ENCODE measurements around the gene MEI1. TPM values are rescaled to one million over a fixed set of nuclear protein-coding genes. Genes with fewer than 3 reads are reported as not detected.

MEI1 gene
- total and polyA plus RNA-seq, 4 experiments from 2014 or later: 79.2 to 286 (median 118) TPM

DNA sequence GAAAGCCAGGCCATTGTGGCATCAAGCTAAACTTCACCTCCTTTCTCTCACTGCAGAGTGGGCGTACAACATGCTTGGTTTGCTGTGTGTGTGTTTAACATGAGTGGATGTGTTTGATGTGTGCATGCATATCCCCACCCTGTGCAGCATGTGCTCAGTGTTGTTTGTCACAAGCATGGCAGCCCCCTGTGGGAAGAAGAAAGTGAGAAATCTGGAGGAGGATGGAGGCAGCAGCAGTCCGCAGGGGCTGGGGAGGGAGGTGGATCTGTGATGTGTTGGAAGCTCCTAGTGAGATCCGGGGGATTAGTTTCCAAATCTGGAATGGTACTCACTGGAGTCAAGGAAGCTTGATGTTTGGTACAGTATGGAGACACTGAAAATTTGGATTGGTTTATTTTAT lies 77.1 kb downstream of the MEI1 start:
- peak overlapping the region in 2 of 7 donors; percentile 42 to 60 for H3K27ac Mint-ChIP-seq
- H3K27me3 ChIP-seq (ENCODE audit: insufficient read depth, low read length): no peaks in the 10 kb centered on the region
- peaks cover 13 to 26% (median 18%) of the 10 kb centered on the region in 4 donors for H3K4me1 Mint-ChIP-seq
- H3K9me3 ChIP-seq (ENCODE audit: control insufficient read depth in 1 of 2, low read length in 2 of 2): no peaks in the 10 kb centered on the region
- no peaks in the 10 kb centered on the region for H3K27me3 Mint-ChIP-seq
- H3K4me3 ChIP-seq (ENCODE audit: low read length in 2 of 2): no peak overlapping the region
- no peak overlapping the region for H3K27ac ChIP-seq (ENCODE audit: low read depth, low read length)
- no peaks in the 10 kb centered on the region for H3K36me3 ChIP-seq (ENCODE audit: insufficient read depth, low read length)
- H3K36me3 Mint-ChIP-seq: peaks cover 0 to 2% of the 10 kb centered on the region in 2 donors
- no peak overlapping the region for H3K4me3 Mint-ChIP-seq
- ChIA-PET POLR2A (ENCODE audit: partially characterized antibody) (interaction anchor here (7.8 to 16.2 kb wide), 2 partner anchors 22 to 164 kb away, joined by 77 to 584 read pairs; partner anchors contain the start of gene CCDC134), CTCF (ENCODE audit: partially characterized antibody) (interaction anchor here (1.0 to 1.3 kb wide), 2 partner anchors 30 to 165 kb away, joined by 4 read pairs; no protein-coding TSS in a partner anchor)
- DNase-seq: no peak
- peaks cover 19% of the 10 kb centered on the region for H3K4me1 ChIP-seq (ENCODE audit: insufficient read depth, low read length)
- no peaks in the 10 kb centered on the region for H3K9me3 Mint-ChIP-seq
- intact Hi-C loops (cut with micrococcal nuclease): no loop called here

- no peak overlapping the region for H3K27ac ChIP-seq (ENCODE audit: low read depth, low read length)
- Mint-ChIP-seq H3K4me3 (no peak overlapping the region), H3K9me3 (no peaks in the 10 kb centered on the region), H3K36me3 (peaks cover 0 to 5% of the 10 kb centered on the region in 2 donors), H3K27me3 (no peaks in the 10 kb centered on the region), H3K27ac (peak overlapping the region in 5 of 7 donors; percentile 42 to 100 (median 59)), H3K4me1 (peaks cover 22 to 41% (median 31%) of the 10 kb centered on the region in 4 donors)
- no peaks in the 10 kb centered on the region for H3K9me3 ChIP-seq (ENCODE audit: control insufficient read depth in 1 of 2, low read length in 2 of 2)
- peaks cover 34% of the 10 kb centered on the region for H3K4me1 ChIP-seq (ENCODE audit: insufficient read depth, low read length)
- ChIA-PET CTCF (ENCODE audit: partially characterized antibody) (interaction anchor here (2.3 to 5.1 kb wide), 2 partner anchors 31 to 111 kb away, joined by 5 to 46 read pairs; no protein-coding TSS in a partner anchor), POLR2A (ENCODE audit: partially characterized antibody) (interaction anchor here (0.8 to 16.2 kb wide), 3 partner anchors 10 to 162 kb away, joined by 3 to 584 read pairs (median 77); partner anchors contain the start of gene CCDC134)
- H3K36me3 ChIP-seq (ENCODE audit: insufficient read depth, low read length): no peaks in the 10 kb centered on the region
- no peak for DNase-seq
- no peaks in the 10 kb centered on the region for H3K27me3 ChIP-seq (ENCODE audit: insufficient read depth, low read length)
- no peak overlapping the region for H3K4me3 ChIP-seq (ENCODE audit: low read length in 2 of 2)
- intact Hi-C loops (cut with micrococcal nuclease): no loop called here
These were observed 78.6 kb downstream of the MEI1 start for GRCh38 chr22:41777749-41778425.

GRCh38 chr22:41779929-41780505 lies 80.7 kb downstream of the MEI1 start:
- peak overlapping the region; percentile 55 to 95 (median 85) for H3K4me3 Mint-ChIP-seq
- peak overlapping the region; percentile 92 to 100 (median 99) for H3K27ac Mint-ChIP-seq
- no peaks in the 10 kb centered on the region for H3K27me3 ChIP-seq (ENCODE audit: insufficient read depth, low read length)
- peaks cover 50% of the 10 kb centered on the region for H3K4me1 ChIP-seq (ENCODE audit: insufficient read depth, low read length)
- no peaks in the 10 kb centered on the region for H3K9me3 ChIP-seq (ENCODE audit: control insufficient read depth in 1 of 2, low read length in 2 of 2)
- H3K4me3 ChIP-seq (ENCODE audit: low read length in 2 of 2): peak overlapping the region in 1 of 2 donors; percentile 92
- intact Hi-C loops (cut with micrococcal nuclease): loop anchor here (2.0 kb wide), 1 partner anchor 91 kb away; the partner anchor contains the start of gene SNU13
- H3K9me3 Mint-ChIP-seq: no peaks in the 10 kb centered on the region
- ChIA-PET POLR2A (ENCODE audit: partially characterized antibody) (interaction anchor here (0.8 to 16.2 kb wide), 16 partner anchors 10 to 834 kb away, joined by 3 to 584 read pairs (median 10); partner anchors contain the start of genes CCDC134, CENPM, PMM1 and POLDIP3), CTCF (ENCODE audit: partially characterized antibody) (interaction anchor here (1.0 to 5.1 kb wide), 10 partner anchors 15 to 160 kb away, joined by 3 to 71 read pairs (median 12); partner anchors contain the start of gene CCDC134)
- peaks cover 7 to 16% of the 10 kb centered on the region in 2 donors for H3K36me3 Mint-ChIP-seq
- H3K27me3 Mint-ChIP-seq: no peaks in the 10 kb centered on the region
- peak in 1 of 5 donors; percentile 40 for DNase-seq
- H3K4me1 Mint-ChIP-seq: peaks cover 29 to 53% (median 40%) of the 10 kb centered on the region in 4 donors
- peak overlapping the region; percentile 90 for H3K27ac ChIP-seq (ENCODE audit: low read depth, low read length)
- peaks cover 9% of the 10 kb centered on the region for H3K36me3 ChIP-seq (ENCODE audit: insufficient read depth, low read length)

- peak overlapping the region; percentile 92 to 100 (median 99) for H3K27ac Mint-ChIP-seq
- no peaks in the 10 kb centered on the region for H3K27me3 ChIP-seq (ENCODE audit: insufficient read depth, low read length)
- H3K4me1 Mint-ChIP-seq: peaks cover 29 to 53% (median 40%) of the 10 kb centered on the region in 4 donors
- peak; percentile 90 to 99 (median 95) for DNase-seq
- H3K4me1 ChIP-seq (ENCODE audit: insufficient read depth, low read length): peaks cover 50% of the 10 kb centered on the region
- peak overlapping the region; percentile 88 to 94 (median 90) for H3K4me3 Mint-ChIP-seq
- H3K9me3 ChIP-seq (ENCODE audit: control insufficient read depth in 1 of 2, low read length in 2 of 2): no peaks in the 10 kb centered on the region
- peaks cover 9% of the 10 kb centered on the region for H3K36me3 ChIP-seq (ENCODE audit: insufficient read depth, low read length)
- H3K27me3 Mint-ChIP-seq: no peaks in the 10 kb centered on the region
- H3K4me3 ChIP-seq (ENCODE audit: low read length in 2 of 2): peak overlapping the region; percentile 88 to 92
- peaks cover 7 to 17% of the 10 kb centered on the region in 2 donors for H3K36me3 Mint-ChIP-seq
- intact Hi-C loops (cut with micrococcal nuclease): loop anchor here (1.0 to 2.0 kb wide), 4 partner anchors 19 to 160 kb away; partner anchors contain the start of genes CCDC134 and SNU13
- POLR2A ChIA-PET (ENCODE audit: partially characterized antibody): interaction anchor here (0.7 to 16.2 kb wide), 38 partner anchors 8 to 1144 kb away, joined by 3 to 584 read pairs (median 4); partner anchors contain the start of genes CCDC134, CENPM, DESI1 and MEI1
- peak overlapping the region; percentile 90 for H3K27ac ChIP-seq (ENCODE audit: low read depth, low read length)
- CTCF ChIA-PET (ENCODE audit: partially characterized antibody): interaction anchor here (0.6 to 5.1 kb wide), 14 partner anchors 8 to 261 kb away, joined by 3 to 71 read pairs (median 6); partner anchors contain the start of gene CCDC134
- H3K9me3 Mint-ChIP-seq: no peaks in the 10 kb centered on the region
These were observed 81.6 kb downstream of the MEI1 start for GRCh38 chr22:41780746-41781505.

- POLR2A ChIA-PET (ENCODE audit: partially characterized antibody): interaction anchor here (0.5 to 16.2 kb wide), 37 partner anchors 9 to 1145 kb away, joined by 3 to 584 read pairs (median 4); partner anchors contain the start of genes CCDC134, CENPM, DESI1 and MEI1
- no peaks in the 10 kb centered on the region for H3K9me3 ChIP-seq (ENCODE audit: control insufficient read depth in 1 of 2, low read length in 2 of 2)
- Mint-ChIP-seq H3K27ac (peak overlapping the region; percentile 92 to 100 (median 99)), H3K9me3 (no peaks in the 10 kb centered on the region), H3K36me3 (peaks cover 11 to 22% of the 10 kb centered on the region in 2 donors), H3K4me1 (peaks cover 31 to 58% (median 41%) of the 10 kb centered on the region in 4 donors), H3K27me3 (no peaks in the 10 kb centered on the region), H3K4me3 (peak overlapping the region; percentile 88 to 94 (median 90))
- no peaks in the 10 kb centered on the region for H3K27me3 ChIP-seq (ENCODE audit: insufficient read depth, low read length)
- H3K4me3 ChIP-seq (ENCODE audit: low read length in 2 of 2): peak overlapping the region; percentile 88 to 92
- peaks cover 55% of the 10 kb centered on the region for H3K4me1 ChIP-seq (ENCODE audit: insufficient read depth, low read length)
- intact Hi-C loops (cut with micrococcal nuclease): loop anchor here (1.0 to 2.0 kb wide), 4 partner anchors 19 to 160 kb away; partner anchors contain the start of genes CCDC134 and SNU13
- peak overlapping the region; percentile 90 for H3K27ac ChIP-seq (ENCODE audit: low read depth, low read length)
- DNase-seq: peak in 1 of 5 donors; percentile 46
- H3K36me3 ChIP-seq (ENCODE audit: insufficient read depth, low read length): peaks cover 14% of the 10 kb centered on the region
- CTCF ChIA-PET (ENCODE audit: partially characterized antibody): interaction anchor here (0.6 to 5.1 kb wide), 15 partner anchors 8 to 859 kb away, joined by 3 to 71 read pairs (median 6); partner anchors contain the start of gene CCDC134
These were observed 82.2 kb downstream of the MEI1 start for GRCh38 chr22:41781507-41781906.

DNA sequence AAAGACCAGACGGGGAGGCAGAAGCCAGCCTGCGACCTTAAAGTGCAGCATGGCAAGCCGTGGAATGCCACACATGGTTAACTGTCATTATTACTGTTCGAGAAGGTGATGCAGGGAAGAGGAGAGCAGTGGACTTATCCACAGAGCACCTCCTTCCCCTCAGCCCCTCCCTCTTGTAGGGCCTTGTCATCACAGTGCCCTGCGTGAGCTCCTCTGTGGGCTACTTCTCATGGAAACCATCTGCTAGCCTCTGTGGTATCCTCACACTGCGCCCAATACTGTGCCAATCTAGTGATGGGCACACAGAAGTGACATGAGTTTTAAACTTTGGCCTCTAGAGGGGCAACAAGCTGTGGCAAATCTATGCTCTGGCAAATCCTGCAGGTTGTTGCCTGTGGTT lies 83.0 kb downstream of the MEI1 start:
- Mint-ChIP-seq H3K9me3 (no peaks in the 10 kb centered on the region), H3K27ac (peak overlapping the region; percentile 92 to 100 (median 99)), H3K4me3 (peak overlapping the region; percentile 88 to 94 (median 90)), H3K27me3 (no peaks in the 10 kb centered on the region), H3K36me3 (peaks cover 16 to 29% of the 10 kb centered on the region in 2 donors), H3K4me1 (peaks cover 38 to 65% (median 49%) of the 10 kb centered on the region in 4 donors)
- H3K36me3 ChIP-seq (ENCODE audit: insufficient read depth, low read length): peaks cover 19% of the 10 kb centered on the region
- intact Hi-C loops (cut with micrococcal nuclease): no loop called here
- H3K4me3 ChIP-seq (ENCODE audit: low read length in 2 of 2): peak overlapping the region; percentile 88 to 92
- H3K27ac ChIP-seq (ENCODE audit: low read depth, low read length): peak overlapping the region; percentile 90
- CTCF ChIA-PET (ENCODE audit: partially characterized antibody): interaction anchor here (1.1 to 5.1 kb wide), 12 partner anchors 7 to 860 kb away, joined by 3 to 71 read pairs (median 9); partner anchors contain the start of gene CCDC134
- no peaks in the 10 kb centered on the region for H3K27me3 ChIP-seq (ENCODE audit: insufficient read depth, low read length)
- POLR2A ChIA-PET (ENCODE audit: partially characterized antibody): interaction anchor here (0.5 to 16.2 kb wide), 15 partner anchors 9 to 158 kb away, joined by 3 to 584 read pairs (median 11); partner anchors contain the start of genes CCDC134, MEI1, SNU13 and SREBF2
- peak in 2 of 5 donors; percentile 24 to 58 for DNase-seq
- H3K4me1 ChIP-seq (ENCODE audit: insufficient read depth, low read length): peaks cover 63% of the 10 kb centered on the region
- H3K9me3 ChIP-seq (ENCODE audit: control insufficient read depth in 1 of 2, low read length in 2 of 2): no peaks in the 10 kb centered on the region
